Ovary (tissue), 9 donors: ENCODE measurements around the gene SVIL. TPM values are rescaled to one million over a fixed set of nuclear protein-coding genes. Genes with fewer than 3 reads are reported as not detected.
A peak's percentile ranks its signal among the peaks of the same experiment; 100 is the strongest.

ENCODE experiments used
- DNase-seq, 5 donors: peaks; one replicate each; pipeline ENCODE4 v3.0.0-alpha.2; 2019 to 2020
- H3K27ac ChIP-seq, 2 donors: fragments of 200-600 bp; one replicate each; pipeline versions ENCODE4 v1.5.1 to v1.8.0; 2019 to 2022
- H3K27me3 ChIP-seq: fragments of 200-600 bp; one replicate; pipeline ENCODE4 v1.8.0; 2022
- H3K36me3 ChIP-seq: fragments of 200-600 bp; sonication (generic); one replicate; pipeline ENCODE4 v1.5.1; 2019
- H3K4me1 ChIP-seq: one replicate; pipeline ENCODE4 v1.8.1; 2013; ENCODE audit warnings: mild to moderate bottlenecking, moderate library complexity; ENCODE audit not compliant: insufficient read depth
- H3K4me3 ChIP-seq: fragments of 200-600 bp; sonication (generic); one replicate; pipeline ENCODE4 v1.5.1; 2017
- H3K9me3 ChIP-seq, 2 donors: fragments of 200-600 bp in 1 of 2; sonication (generic) in 1 of 2; one replicate each; pipeline versions ENCODE4 v1.5.1 to v1.8.1; 2013 to 2019; ENCODE audit warnings: mild to moderate bottlenecking in 1 of 2, moderate library complexity in 1 of 2
- EP300 ChIP-seq: sonication (generic); formaldehyde crosslinking; IDR thresholded peaks from one replicate; pipeline ENCODE4 v1.6.1; 2017; ENCODE audit warnings: antibody characterized with exemption
- POLR2A ChIP-seq: fragments of 450-650 bp; IDR thresholded peaks from one replicate; pipeline ENCODE4 v1.6.1; 2017; ENCODE audit warnings: antibody characterized with exemption, mild to moderate bottlenecking, moderate library complexity
- WGBS, 3 donors: extraction: QIAGEN DNeasy Blood & Tissue Kit in 1 of 3; methylation state at CpG; one replicate each; pipeline versions ENCODE4 v1.1.5 to v1.1.7; 2013 to 2017; 5-methylcytosine and 5-hydroxymethylcytosine counted together
- intact Hi-C, 4 donors: fragments of 100-400 bp; cut with DNase I; formaldehyde crosslinking; loops; one replicate each; pipeline versions ENCODE4 v1.11.0 to v1.15.1; 2022 to 2023
- polyA plus RNA-seq, 2 donors: library from polyadenylated mRNA; stranded (reverse); fragments of 200-250 nt in 1 of 2; fragments of 350-450 nt in 1 of 2; fragmentation: Illumina TruSeq in 1 of 2; extraction: RNeasy Lipid Tissue Mini Kit (QIAGEN cat#74804) in 1 of 2; gene quantifications; one replicate each; pipeline ENCODE4 v1.2.3, GENCODE V29; 2013 to 2014
- total RNA-seq, 7 donors: library from RNA; depleted of rRNA in 2 of 7; stranded (reverse); fragments of >200 nt in 2 of 7; fragmentation: NEBNext Ultra II Directional in 3 of 7; extraction: Animal tissue kit (Norgen Biotek cat#: 25700) in 3 of 7; gene quantifications; one replicate each; pipeline versions ENCODE4 v1.1.0 to v1.2.4, GENCODE V29; 2016 to 2023
- TF ChIP-seq, protein P1 (sequence below), 3 donors: fragments of 450-650 bp in 2 of 3; fragments of 200-600 bp in 1 of 3; IDR thresholded peaks; one replicate each; pipeline versions ENCODE4 v1.5.1 to v1.8.0; 2016 to 2022; ENCODE audit warnings: antibody characterized with exemption in 3 of 3, mild to moderate bottlenecking in 1 of 3
- donor health status: DM: no; HTN: no; CAD: no; lungs with moderate emphysema.
- donor health status: DM: no; HTN: no; CAD: no.
- donor health status: Bipolar disorder and iron deficiency.
- donor health status: DM: yes; HTN: yes; CAD: no.
- donor health status: DM: no; HTN: no; CAD: no.
- donor health status: DM: yes; HTN: yes; CAD: no.

Gene SVIL
- total and polyA plus RNA-seq, 9 donors: 49.9 to 225 (median 139) TPM

GRCh38 chr10:29428486-29428885 is 206.3 kb downstream of the SVIL start:
- 91 to 93% (median 92%) methylated on average over 8 of the region's 8 CpGs for WGBS, 3 donors
- TF ChIP-seq, protein P1, sequence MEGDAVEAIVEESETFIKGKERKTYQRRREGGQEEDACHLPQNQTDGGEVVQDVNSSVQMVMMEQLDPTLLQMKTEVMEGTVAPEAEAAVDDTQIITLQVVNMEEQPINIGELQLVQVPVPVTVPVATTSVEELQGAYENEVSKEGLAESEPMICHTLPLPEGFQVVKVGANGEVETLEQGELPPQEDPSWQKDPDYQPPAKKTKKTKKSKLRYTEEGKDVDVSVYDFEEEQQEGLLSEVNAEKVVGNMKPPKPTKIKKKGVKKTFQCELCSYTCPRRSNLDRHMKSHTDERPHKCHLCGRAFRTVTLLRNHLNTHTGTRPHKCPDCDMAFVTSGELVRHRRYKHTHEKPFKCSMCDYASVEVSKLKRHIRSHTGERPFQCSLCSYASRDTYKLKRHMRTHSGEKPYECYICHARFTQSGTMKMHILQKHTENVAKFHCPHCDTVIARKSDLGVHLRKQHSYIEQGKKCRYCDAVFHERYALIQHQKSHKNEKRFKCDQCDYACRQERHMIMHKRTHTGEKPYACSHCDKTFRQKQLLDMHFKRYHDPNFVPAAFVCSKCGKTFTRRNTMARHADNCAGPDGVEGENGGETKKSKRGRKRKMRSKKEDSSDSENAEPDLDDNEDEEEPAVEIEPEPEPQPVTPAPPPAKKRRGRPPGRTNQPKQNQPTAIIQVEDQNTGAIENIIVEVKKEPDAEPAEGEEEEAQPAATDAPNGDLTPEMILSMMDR (IDR thresholded peaks at IDR 0.05): no peak
- TF ChIP-seq EP300: no peak
- TF ChIP-seq POLR2A: no peak
- Histone ChIP-seq H3K9me3 (no peaks in the 10 kb centered on the region), H3K36me3 (no peaks in the 10 kb centered on the region), H3K27me3 (no peaks in the 10 kb centered on the region), H3K27ac (peak overlapping the region in 1 of 2 donors; percentile 65), H3K4me1 (peaks cover 10% of the 10 kb centered on the region), H3K4me3 (no peak overlapping the region)
- intact Hi-C loops: no loop called here
- no peak for DNase-seq

DNA sequence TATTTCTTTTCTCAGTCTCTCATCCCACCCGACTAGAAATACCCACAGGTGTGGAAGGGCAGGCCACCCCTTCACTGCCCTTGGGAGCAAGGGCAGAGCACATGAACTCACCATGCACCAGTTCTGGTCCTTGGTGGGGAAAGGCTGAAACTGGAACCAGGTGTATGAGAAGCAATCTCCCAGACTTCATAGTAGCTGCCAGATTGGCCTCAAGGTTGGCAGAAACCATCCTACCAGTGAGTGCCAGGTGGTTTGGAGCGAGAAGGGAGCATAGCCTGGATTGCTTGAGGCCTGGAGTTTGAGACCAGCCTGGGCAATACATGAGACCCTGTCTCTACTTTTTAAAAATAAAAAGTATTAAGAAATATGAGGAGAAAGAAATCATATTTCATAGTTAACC is 207.1 kb downstream of the SVIL start:
- 49 to 61% (median 50%) methylated on average over 2 of the region's 2 CpGs for WGBS, 3 donors
- H3K36me3 ChIP-seq: no peaks in the 10 kb centered on the region
- TF ChIP-seq, protein P1 (IDR thresholded peaks at IDR 0.05): no peak
- TF ChIP-seq EP300: no peak
- TF ChIP-seq POLR2A: no peak
- no peaks in the 10 kb centered on the region for H3K9me3 ChIP-seq
- H3K4me3 ChIP-seq: no peak overlapping the region
- intact Hi-C loops: no loop called here
- H3K27ac ChIP-seq: peak overlapping the region in 1 of 2 donors; percentile 65
- peaks cover 10% of the 10 kb centered on the region for H3K4me1 ChIP-seq
- no peaks in the 10 kb centered on the region for H3K27me3 ChIP-seq
- no peak for DNase-seq

DNA sequence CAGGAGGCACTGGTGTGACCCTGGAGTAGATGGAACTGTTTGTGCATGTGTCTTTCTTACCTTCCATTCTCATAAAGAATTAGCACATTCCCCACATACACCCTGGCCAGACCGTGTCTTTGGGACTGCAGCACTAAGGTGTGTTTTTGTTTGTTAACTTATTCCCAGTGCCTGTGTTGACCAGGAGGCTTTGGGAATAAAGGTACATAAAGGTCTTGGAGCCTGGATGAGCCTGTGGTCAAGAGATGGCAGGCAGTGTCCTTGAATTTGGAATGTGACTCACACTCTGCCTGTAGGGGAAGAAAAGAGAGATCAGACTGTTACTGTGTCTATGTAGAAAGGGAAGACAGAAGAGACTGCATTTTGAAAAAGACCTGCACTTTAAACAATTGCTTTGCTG is 208.4 kb downstream of the SVIL start:
- H3K36me3 ChIP-seq: no peaks in the 10 kb centered on the region
- intact Hi-C loops: no loop called here
- no peaks in the 10 kb centered on the region for H3K9me3 ChIP-seq
- H3K27ac ChIP-seq: peak overlapping the region in 1 of 2 donors; percentile 46
- WGBS, 3 donors: 12 to 30% (median 25%) methylated on average over 1 of the region's 1 CpG
- peaks cover 13% of the 10 kb centered on the region for H3K4me1 ChIP-seq
- no peak overlapping the region for H3K4me3 ChIP-seq
- TF ChIP-seq EP300: no peak
- TF ChIP-seq, protein P1 (IDR thresholded peaks at IDR 0.05): no peak
- no peak for TF ChIP-seq POLR2A
- no peak for DNase-seq
- no peaks in the 10 kb centered on the region for H3K27me3 ChIP-seq

DNA sequence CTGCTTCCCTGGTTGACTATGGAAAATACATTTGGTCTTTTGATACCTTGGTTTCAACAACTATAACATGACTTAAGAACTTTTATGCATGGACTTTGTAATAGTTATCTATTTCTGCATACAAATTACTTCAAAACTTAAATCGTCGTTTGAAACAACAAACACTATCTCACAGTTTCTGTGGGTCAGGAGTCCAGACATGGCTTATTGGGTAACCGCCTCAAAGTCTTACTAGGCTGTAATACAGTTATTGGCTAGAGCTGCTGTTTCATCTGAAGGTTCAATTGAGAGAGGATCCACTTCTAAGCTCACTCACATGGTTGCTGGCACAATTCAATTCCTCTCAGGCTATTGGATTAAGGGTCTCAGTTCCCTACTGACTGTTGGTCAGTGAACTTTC is 210.8 kb downstream of the SVIL start:
- Histone ChIP-seq H3K9me3 (no peaks in the 10 kb centered on the region), H3K4me1 (peaks cover 12% of the 10 kb centered on the region), H3K27ac (no peak overlapping the region), H3K4me3 (no peak overlapping the region), H3K36me3 (no peaks in the 10 kb centered on the region), H3K27me3 (no peaks in the 10 kb centered on the region)
- TF ChIP-seq, protein P1 (IDR thresholded peaks at IDR 0.05): no peak
- TF ChIP-seq POLR2A (no peak), EP300 (no peak)
- no peak for DNase-seq
- WGBS, 3 donors: 92 to 94% (median 93%) methylated on average over 3 of the region's 3 CpGs
- intact Hi-C loops: no loop called here
